ENCODE data around the gene CCDC148. TPM values are rescaled to one million over a fixed set of nuclear protein-coding genes. Genes with fewer than 3 reads are reported as not detected.
"Not testable (repeated sequence)": the region's sequence is repeated elsewhere in the genome, so short reads cannot be mapped to it uniquely, and the experiment has no call there.

Gene CCDC148
- total RNA-seq, 1 donor from 2014 or later, result 3.1 TPM

GRCh38 chr2:158473719-158474392 lies 17.3 kb upstream of the CCDC148 start:
- peaks cover 15% of the 10 kb centered on the region for H3K4me1 Mint-ChIP-seq (ENCODE audit: unreplicated experiment)
- no peaks in the 10 kb centered on the region for H3K27me3 Mint-ChIP-seq
- no peak overlapping the region for H3K27ac Mint-ChIP-seq
- TF ChIP-seq CTCF (conservative IDR thresholded peaks at IDR 0.05), result peak; percentile 57
- no peak for DNase-seq (ENCODE audit: extremely low spot score, unreplicated experiment)
- no peaks in the 10 kb centered on the region for H3K9me3 Mint-ChIP-seq
- peaks cover 41% of the 10 kb centered on the region for H3K36me3 Mint-ChIP-seq
- no peak overlapping the region for H3K4me3 Mint-ChIP-seq

- not testable (repeated sequence) for DNase-seq (ENCODE audit: extremely low spot score, unreplicated experiment); H3K27me3 Mint-ChIP-seq; H3K4me3 Mint-ChIP-seq; H3K27ac Mint-ChIP-seq; H3K9me3 Mint-ChIP-seq
- Mint-ChIP-seq H3K36me3 (peaks cover 41% of the 10 kb centered on the region), H3K4me1 (ENCODE audit: unreplicated experiment) (peaks cover 13% of the 10 kb centered on the region)
Observed at GRCh38 chr2:158473300-158473699, 16.7 kb upstream of the CCDC148 start.

- not testable (repeated sequence) for DNase-seq (ENCODE audit: extremely low spot score, unreplicated experiment); H3K27ac Mint-ChIP-seq; H3K4me3 Mint-ChIP-seq; H3K9me3 Mint-ChIP-seq; H3K27me3 Mint-ChIP-seq
- Mint-ChIP-seq H3K4me1 (ENCODE audit: unreplicated experiment) (peaks cover 11% of the 10 kb centered on the region), H3K36me3 (peaks cover 41% of the 10 kb centered on the region)
Observed at GRCh38 chr2:158472829-158473228, 16.3 kb upstream of the CCDC148 start.

GRCh38 chr2:158467248-158467647 lies 10.7 kb upstream of the CCDC148 start:
- DNase-seq (ENCODE audit: extremely low spot score, unreplicated experiment), result no peak
- H3K4me1 Mint-ChIP-seq (ENCODE audit: unreplicated experiment), result peaks cover 21% of the 10 kb centered on the region
- TF ChIP-seq CTCF (conservative IDR thresholded peaks at IDR 0.05), result no peak
- H3K36me3 Mint-ChIP-seq, result peaks cover 26% of the 10 kb centered on the region
- H3K27ac Mint-ChIP-seq, result no peak overlapping the region
- no peaks in the 10 kb centered on the region for H3K9me3 Mint-ChIP-seq
- H3K4me3 Mint-ChIP-seq, result no peak overlapping the region
- H3K27me3 Mint-ChIP-seq, result no peaks in the 10 kb centered on the region

GRCh38 chr2:158464426-158465281 lies 8.1 kb upstream of the CCDC148 start:
- Mint-ChIP-seq H3K9me3 (no peaks in the 10 kb centered on the region), H3K27ac (no peak overlapping the region), H3K36me3 (peaks cover 8% of the 10 kb centered on the region), H3K4me3 (no peak overlapping the region), H3K27me3 (no peaks in the 10 kb centered on the region), H3K4me1 (ENCODE audit: unreplicated experiment) (peaks cover 37% of the 10 kb centered on the region)
- TF ChIP-seq CTCF (conservative IDR thresholded peaks at IDR 0.05), result peak; percentile 70
- DNase-seq (ENCODE audit: extremely low spot score, unreplicated experiment), result no peak

GRCh38 chr2:158463496-158464095 lies 7.0 kb upstream of the CCDC148 start:
- H3K27ac Mint-ChIP-seq, result no peak overlapping the region
- no peak overlapping the region for H3K4me3 Mint-ChIP-seq
- H3K9me3 Mint-ChIP-seq, result no peaks in the 10 kb centered on the region
- TF ChIP-seq CTCF (conservative IDR thresholded peaks at IDR 0.05), result no peak
- H3K27me3 Mint-ChIP-seq, result no peaks in the 10 kb centered on the region
- DNase-seq (ENCODE audit: extremely low spot score, unreplicated experiment), result no peak
- peaks cover 42% of the 10 kb centered on the region for H3K4me1 Mint-ChIP-seq (ENCODE audit: unreplicated experiment)
- peaks cover 3% of the 10 kb centered on the region for H3K36me3 Mint-ChIP-seq

Data from type B pancreatic cell (in vitro differentiated cells).